AG04450 (cell line): ENCODE data around the gene UQCR11. TPM values are rescaled to one million over a fixed set of nuclear protein-coding genes. Genes with fewer than 3 reads are reported as not detected.

Experiments used
- CTCF ChIA-PET: fragments of 300-600, 350-600 bp; formaldehyde crosslinking; extraction: SDS; loops from one replicate; lab custom pipeline; 2022; ENCODE audit warnings: antibody characterized with exemption, inconsistent platforms; lab: Charles Lee
- POLR2A ChIA-PET: fragments of 350-600 bp; formaldehyde crosslinking; extraction: SDS; loops from one replicate; lab custom pipeline; 2021; ENCODE audit warnings: antibody characterized with exemption, inconsistent platforms; lab: Yijun Ruan, JAX
- DNase-seq: peaks from one replicate; pipeline ENCODE4 v3.0.0-alpha.2; 2011; ENCODE audit warnings: low read depth, low spot score
- H3K27ac ChIP-seq: one replicate; pipeline ENCODE4 v1.5.1; 2012; ENCODE audit warnings: low read depth, low read length, control low read depth
- H3K27me3 ChIP-seq: one replicate; pipeline ENCODE4 v1.6.0; 2012; ENCODE audit warnings: low read length; ENCODE audit not compliant: control insufficient read depth, insufficient read depth
- H3K4me3 ChIP-seq: 2 replicates; pipeline ENCODE4 v1.5.1; 2011; ENCODE audit warnings: mild to moderate bottlenecking, low read depth, low read length, control low read depth
- H3K9me3 ChIP-seq: 2 replicates; pipeline ENCODE4 v1.5.1; 2012; ENCODE audit warnings: low read length; ENCODE audit not compliant: control insufficient read depth, insufficient read depth
- polyA plus RNA-seq: library from polyadenylated mRNA; depleted of rRNA; stranded (reverse); fragments of >200 nt; gene quantifications from 2 replicates; pipeline ENCODE4 v1.2.3, GENCODE V29; 2011
- TF ChIP-seq, protein P1 (sequence below): IDR thresholded peaks from 2 replicates; pipeline ENCODE4 v1.5.1; 2011; ENCODE audit warnings: low read depth, low read length, control low read depth, inconsistent platforms

The UQCR11 gene
- polyA plus RNA-seq, 1 experiment: 153 TPM

DNA sequence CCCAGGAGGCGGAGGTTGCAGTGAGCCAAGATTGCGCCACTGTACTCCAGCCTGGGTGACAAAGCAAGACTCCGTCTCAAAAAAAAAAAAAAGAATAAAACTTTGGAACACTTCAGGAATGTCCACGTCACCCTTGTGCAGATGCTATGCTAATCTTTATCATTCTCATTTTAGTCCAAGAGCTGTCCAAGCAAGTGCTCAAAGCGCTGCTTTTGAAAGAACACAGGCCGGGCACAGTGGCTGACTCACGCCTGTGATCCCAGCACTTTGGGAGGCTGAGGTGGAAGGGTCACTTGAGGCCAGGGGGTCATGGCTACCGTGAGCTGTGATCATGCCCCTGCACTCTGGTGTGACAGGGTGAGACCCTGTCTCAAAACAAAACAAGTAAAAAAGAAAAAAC, 11.1 kb upstream of the UQCR11 start:
- ChIA-PET CTCF (interaction anchor here (1.2 kb wide), 1 partner anchor 10 kb away, joined by 3 read pairs; no protein-coding TSS in a partner anchor), POLR2A (interaction anchor here (0.7 kb wide), 1 partner anchor 21 kb away, joined by 4 read pairs; no protein-coding TSS in a partner anchor)
- Histone ChIP-seq H3K9me3 (no peaks in the 10 kb centered on the region; the same call in 1 of the 2 replicates), H3K27ac (no peak overlapping the region), H3K4me3 (no peak overlapping the region), H3K27me3 (no peaks in the 10 kb centered on the region)
- no peak for DNase-seq
- TF ChIP-seq, protein P1, sequence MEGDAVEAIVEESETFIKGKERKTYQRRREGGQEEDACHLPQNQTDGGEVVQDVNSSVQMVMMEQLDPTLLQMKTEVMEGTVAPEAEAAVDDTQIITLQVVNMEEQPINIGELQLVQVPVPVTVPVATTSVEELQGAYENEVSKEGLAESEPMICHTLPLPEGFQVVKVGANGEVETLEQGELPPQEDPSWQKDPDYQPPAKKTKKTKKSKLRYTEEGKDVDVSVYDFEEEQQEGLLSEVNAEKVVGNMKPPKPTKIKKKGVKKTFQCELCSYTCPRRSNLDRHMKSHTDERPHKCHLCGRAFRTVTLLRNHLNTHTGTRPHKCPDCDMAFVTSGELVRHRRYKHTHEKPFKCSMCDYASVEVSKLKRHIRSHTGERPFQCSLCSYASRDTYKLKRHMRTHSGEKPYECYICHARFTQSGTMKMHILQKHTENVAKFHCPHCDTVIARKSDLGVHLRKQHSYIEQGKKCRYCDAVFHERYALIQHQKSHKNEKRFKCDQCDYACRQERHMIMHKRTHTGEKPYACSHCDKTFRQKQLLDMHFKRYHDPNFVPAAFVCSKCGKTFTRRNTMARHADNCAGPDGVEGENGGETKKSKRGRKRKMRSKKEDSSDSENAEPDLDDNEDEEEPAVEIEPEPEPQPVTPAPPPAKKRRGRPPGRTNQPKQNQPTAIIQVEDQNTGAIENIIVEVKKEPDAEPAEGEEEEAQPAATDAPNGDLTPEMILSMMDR: no peak

DNA sequence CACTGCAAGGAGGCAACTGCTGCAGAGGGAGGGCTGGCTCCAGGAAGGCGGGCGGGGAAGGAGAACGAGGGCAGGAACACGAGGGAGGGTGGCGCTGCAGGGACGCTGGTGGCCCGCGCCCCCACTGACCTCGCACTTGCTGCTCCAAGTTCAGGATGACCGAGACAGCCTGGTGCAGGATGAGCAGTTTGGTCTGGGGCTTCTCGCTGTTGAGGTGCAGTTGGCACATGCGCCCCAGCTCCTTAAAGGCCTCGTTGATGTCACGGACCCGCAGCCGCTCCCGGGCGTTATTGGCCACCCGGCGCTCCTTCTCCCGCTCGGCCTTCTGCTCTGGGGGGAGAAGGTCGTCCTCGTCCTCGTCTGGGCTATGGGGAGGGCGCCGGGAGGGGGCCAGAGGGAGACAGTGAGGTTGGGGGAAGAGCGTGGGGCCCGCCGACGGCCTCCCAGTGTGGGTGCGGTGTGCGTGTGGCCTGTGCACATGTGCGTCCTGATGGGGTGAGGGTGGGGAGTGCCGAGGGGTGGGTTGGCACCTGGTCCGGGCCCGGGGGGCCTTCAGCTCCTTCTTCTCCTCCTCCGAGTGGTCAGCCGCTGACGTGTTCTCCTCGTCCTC, 10.0 kb upstream of the UQCR11 start:
- CTCF ChIA-PET: no interaction called here
- Histone ChIP-seq H3K27ac (no peak overlapping the region), H3K9me3 (no peaks in the 10 kb centered on the region; the same call in 1 of the 2 replicates), H3K27me3 (no peaks in the 10 kb centered on the region), H3K4me3 (no peak overlapping the region)
- TF ChIP-seq, protein P1: no peak
- POLR2A ChIA-PET: no interaction called here
- no peak for DNase-seq

GRCh38 chr19:1613808-1614570, 8.7 kb upstream of the UQCR11 start:
- H3K27ac ChIP-seq: no peak overlapping the region
- H3K9me3 ChIP-seq: no peaks in the 10 kb centered on the region; the same call in 1 of the 2 replicates
- ChIA-PET CTCF (interaction anchor here (1.1 kb wide), 1 partner anchor 235 kb away, joined by 3 read pairs; no protein-coding TSS in a partner anchor), POLR2A (interaction anchor here (0.6 kb wide), 1 partner anchor 41 kb away, joined by 4 read pairs; no protein-coding TSS in a partner anchor)
- no peaks in the 10 kb centered on the region for H3K27me3 ChIP-seq
- TF ChIP-seq, protein P1: no peak
- H3K4me3 ChIP-seq: no peak overlapping the region
- DNase-seq: no peak

DNA sequence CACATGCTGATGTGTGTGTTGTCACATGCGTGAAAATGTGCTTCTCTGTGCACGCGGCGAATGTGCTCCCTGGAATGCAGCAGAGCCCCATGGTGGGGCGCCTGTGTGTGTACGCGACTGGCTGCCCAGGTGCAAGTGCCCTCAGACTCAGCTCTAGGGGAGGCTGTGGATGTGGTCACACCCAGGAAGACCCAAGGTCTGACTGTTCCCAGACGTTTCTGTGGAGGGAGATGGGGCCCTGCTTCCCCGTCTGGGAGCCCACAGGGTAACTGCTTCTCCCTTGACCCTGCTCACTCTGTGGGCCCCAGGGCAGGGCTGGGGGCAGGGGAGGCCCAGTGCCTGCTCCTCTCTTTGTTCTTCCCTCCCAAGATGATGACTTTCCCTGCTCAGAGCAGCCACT, 7.9 kb upstream of the UQCR11 start:
- POLR2A ChIA-PET: no interaction called here
- Histone ChIP-seq H3K4me3 (no peak overlapping the region), H3K27me3 (no peaks in the 10 kb centered on the region), H3K9me3 (no peaks in the 10 kb centered on the region; the same call in 1 of the 2 replicates), H3K27ac (no peak overlapping the region)
- TF ChIP-seq, protein P1: no peak
- no peak for DNase-seq
- CTCF ChIA-PET: interaction anchor here (1.1 kb wide), 1 partner anchor 236 kb away, joined by 3 read pairs; no protein-coding TSS in a partner anchor
